ENCODE results near the gene ADAMTS16.
"Not testable (repeated sequence)": the region's sequence is repeated elsewhere in the genome, so short reads cannot be mapped to it uniquely, and the experiment has no call there.

Gene ADAMTS16

GRCh38 chr5:5132693-5133295 lies 7.3 kb upstream of the ADAMTS16 start:
- no peak for TF ChIP-seq CTCF (IDR thresholded peaks at IDR 0.05; ENCODE audit: borderline replicate concordance, insufficient read depth, low read depth, low read length)
- no peak overlapping the region for H3K4me3 ChIP-seq (ENCODE audit: low read depth, low read length)

- TF ChIP-seq CTCF (IDR thresholded peaks at IDR 0.05; ENCODE audit: borderline replicate concordance, insufficient read depth, low read depth, low read length): no peak
- H3K4me3 ChIP-seq (ENCODE audit: low read depth, low read length): no peak overlapping the region
Observed at GRCh38 chr5:5134107-5134506, 6.0 kb upstream of the ADAMTS16 start.

- H3K4me3 ChIP-seq (ENCODE audit: low read depth, low read length): no peak overlapping the region
- no peak for TF ChIP-seq CTCF (IDR thresholded peaks at IDR 0.05; ENCODE audit: borderline replicate concordance, insufficient read depth, low read depth, low read length)
Observed at GRCh38 chr5:5135957-5136676, 4.0 kb upstream of the ADAMTS16 start.

GRCh38 chr5:5137851-5138250 lies 2.3 kb upstream of the ADAMTS16 start:
- not testable (repeated sequence) for H3K4me3 ChIP-seq (ENCODE audit: low read depth, low read length)

- TF ChIP-seq CTCF (IDR thresholded peaks at IDR 0.05; ENCODE audit: borderline replicate concordance, insufficient read depth, low read depth, low read length): no peak
- no peak overlapping the region for H3K4me3 ChIP-seq (ENCODE audit: low read depth, low read length)
Observed at GRCh38 chr5:5139336-5139776, 774 bp upstream of the ADAMTS16 start.

- no peak for TF ChIP-seq CTCF (IDR thresholded peaks at IDR 0.05; ENCODE audit: borderline replicate concordance, insufficient read depth, low read depth, low read length)
- no peak overlapping the region for H3K4me3 ChIP-seq (ENCODE audit: low read depth, low read length)
Observed at GRCh38 chr5:5140479-5141338, 579 bp downstream of the ADAMTS16 start.

GRCh38 chr5:5141339-5141599 lies 1.1 kb downstream of the ADAMTS16 start:
- H3K4me3 ChIP-seq (ENCODE audit: low read depth, low read length): no peak overlapping the region
- no peak for TF ChIP-seq CTCF (IDR thresholded peaks at IDR 0.05; ENCODE audit: borderline replicate concordance, insufficient read depth, low read depth, low read length)

Measured in GM12875 (cell line).